ENCODE data around the gene RAB11FIP4.

GRCh38 chr17:31506517-31506916 is 115.0 kb downstream of the RAB11FIP4 start:
- TF ChIP-seq POLR2AphosphoS5 (IDR thresholded peaks at IDR 0.05; ENCODE audit: borderline replicate concordance, low read depth, low read length) (no peak), EZH2 (IDR thresholded peaks at IDR 0.05) (no peak)

Measured in SK-N-MC (cell line).